Measurements from ENCODE around the gene THBS2. TPM values are rescaled to one million over a fixed set of nuclear protein-coding genes. Genes with fewer than 3 reads are reported as not detected.

Gene THBS2
- total and polyA plus RNA-seq, 10 of the 15 experiments (the other 5 are each of a cell fraction or from before 2014, with no cell fraction given), result 0.07 to 0.10 TPM; not detected in 8

GRCh38 chr6:169207482-169207881, 46.2 kb downstream of the THBS2 start (continued):
- TF ChIP-seq MLLT1 (IDR thresholded peaks at IDR 0.05), result no peak
- TF ChIP-seq HDGF (IDR thresholded peaks at IDR 0.05), result no peak

GRCh38 chr6:169205176-169206160, 48.2 kb downstream of the THBS2 start:
- ChIA-PET CTCF (no interaction called here), SMC1A (ENCODE audit: uncharacterized antibody, unreplicated experiment) (no interaction called here), RAD21 (ENCODE audit: unreplicated experiment) (no interaction called here), POLR2A (no interaction called here)
- no TSS peak for BruUV-seq (replicated peaks)
- WGBS (ENCODE audit: insufficient coverage, insufficient replicate concordance, low lambda C conversion rate, missing lambda C conversion rate), result 43% methylated on average over 6 of the region's 6 CpGs
- Histone ChIP-seq H3K79me2 (ENCODE audit: control insufficient read depth, insufficient read depth, low read length) (no peaks in the 10 kb centered on the region), H3K4me2 (ENCODE audit: control insufficient read depth, insufficient read depth) (no peak overlapping the region), H2AFZ (ENCODE audit: control insufficient read depth, low read depth, low read length) (no peak overlapping the region), H3K36me3 (ENCODE audit: control insufficient read depth in 2 of 2, insufficient read depth in 2 of 2, low read length in 1 of 2) (no peaks in the 10 kb centered on the region), H3K4me3 (no peak overlapping the region), H3K27ac (ENCODE audit: control insufficient read depth, insufficient read depth) (no peak overlapping the region), H3K4me1 (ENCODE audit: control insufficient read depth, insufficient read depth, low read length) (no peaks in the 10 kb centered on the region), H3K9me3 (replicated peaks; ENCODE audit: control insufficient read depth, insufficient read depth, low read length) (no peaks in the 10 kb centered on the region), H3K9ac (ENCODE audit: control insufficient read depth, insufficient read depth, low read length) (no peak overlapping the region), H4K20me1 (ENCODE audit: control insufficient read depth, insufficient read depth) (no peaks in the 10 kb centered on the region), H3K27me3 (replicated peaks in 1 of 2; ENCODE audit: control insufficient read depth in 2 of 2, insufficient read depth in 2 of 2, low read length in 1 of 2) (no peaks in the 10 kb centered on the region)
- no peak for FAIRE-seq
- DNase-seq (ENCODE audit: low read depth, low spot score), result no peak
- in situ Hi-C loops (cut with MboI), result no loop called here
- ATAC-seq, result no peak
- intact Hi-C loops (cut with micrococcal nuclease; ENCODE audit: unreplicated experiment), result no loop called here
- no peak for TF ChIP-seq SPI1 (IDR thresholded peaks at IDR 0.05; ENCODE audit: borderline replicate concordance, insufficient read depth, low read depth, low read length)
- TF ChIP-seq ZZZ3 (IDR thresholded peaks at IDR 0.05; ENCODE audit: control insufficient read depth, insufficient read length, low read depth), result no peak
- TF ChIP-seq IRF3 (IDR thresholded peaks at IDR 0.05), result no peak
- TF ChIP-seq ATF3 (IDR thresholded peaks at IDR 0.05; ENCODE audit: borderline replicate concordance, extremely low read depth, low read depth, low read length), result no peak
- TF ChIP-seq IKZF2 (IDR thresholded peaks at IDR 0.05), result no peak
- no peak for TF ChIP-seq POLR2A (IDR thresholded peaks at IDR 0.05; ENCODE audit: low read depth, low read length)
- no peak for TF ChIP-seq IKZF1 (conservative IDR thresholded peaks at IDR 0.05)
- TF ChIP-seq PRDM15 (CRISPR knock-in tag; IDR thresholded peaks at IDR 0.05), result no peak
- no peak for TF ChIP-seq MEF2A (IDR thresholded peaks at IDR 0.05; ENCODE audit: insufficient read depth, low read depth, low read length)
- no peak for TF ChIP-seq EED (IDR thresholded peaks at IDR 0.05; ENCODE audit: low read depth)

Measured in GM12878 (cell line).